Measurements from ENCODE around the gene SMAP2. TPM values are rescaled to one million over a fixed set of nuclear protein-coding genes. Genes with fewer than 3 reads are reported as not detected.

Gene SMAP2
- total RNA-seq, 1 experiment from 2014 or later: 8.2 TPM

GRCh38 chr1:40382108-40382460 is 8.6 kb downstream of the SMAP2 start:
- H2BK5ac ChIP-seq (ENCODE audit: insufficient read length, low read length): no peak overlapping the region
- no CpG with 5 or more reads among the region's 3 CpGs for WGBS (ENCODE audit: extremely low coverage, insufficient read length, low lambda C conversion rate)
- H3K27ac ChIP-seq (ENCODE audit: insufficient read length, low read depth, low read length): no peak overlapping the region
- H3K27me3 ChIP-seq (ENCODE audit: insufficient read depth, low read length): no peaks in the 10 kb centered on the region
- H3K4me3 Mint-ChIP-seq: no peak overlapping the region
- H3K4me1 Mint-ChIP-seq: peaks cover 7 to 9% of the 10 kb centered on the region in 2 experiments
- H4K8ac ChIP-seq (replicated peaks; ENCODE audit: insufficient read length, low read depth, low read length): no peak overlapping the region
- H2AK5ac ChIP-seq (ENCODE audit: insufficient read length, low read length): no peak overlapping the region
- no peak overlapping the region for H3K4ac ChIP-seq (ENCODE audit: low read depth, low read length)
- no peaks in the 10 kb centered on the region for H3K9me3 ChIP-seq (ENCODE audit: control insufficient read depth, low read depth, low read length)
- H3K56ac ChIP-seq (ENCODE audit: insufficient read length, low read depth, low read length): no peak overlapping the region
- H2AFZ ChIP-seq (ENCODE audit: low read length): no peak overlapping the region
- no peaks in the 10 kb centered on the region for H3K79me2 ChIP-seq (ENCODE audit: insufficient read depth, low read length)
- no peak overlapping the region for H2BK20ac ChIP-seq (ENCODE audit: low read depth, low read length, poor library complexity, severe bottlenecking)
- H3K23me2 ChIP-seq (ENCODE audit: insufficient read length, low read depth, low read length, poor library complexity, severe bottlenecking): no peaks in the 10 kb centered on the region
- H3T11ph ChIP-seq (ENCODE audit: low read length): no peak overlapping the region
- no peak overlapping the region for H3K9ac ChIP-seq (ENCODE audit: extremely low read depth, insufficient read length, low read length)
- H3K4me1 ChIP-seq (ENCODE audit: insufficient read depth, low read length): no peaks in the 10 kb centered on the region
- H2BK15ac ChIP-seq (ENCODE audit: low read depth, low read length): no peak overlapping the region
- H3K27ac Mint-ChIP-seq: no peak overlapping the region
- H3K79me1 ChIP-seq (ENCODE audit: insufficient read depth, low read depth, low read length, poor library complexity, severe bottlenecking): no peaks in the 10 kb centered on the region
- no peak overlapping the region for H4K91ac ChIP-seq (ENCODE audit: insufficient read length, low read depth, low read length)
- no peaks in the 10 kb centered on the region for H3K9me3 Mint-ChIP-seq
- DNase-seq: no peak
- no peak overlapping the region for H3K23ac ChIP-seq (ENCODE audit: insufficient read length, low read depth, low read length)
- TF ChIP-seq CTCF (conservative IDR thresholded peaks at IDR 0.05): no peak
- H2BK120ac ChIP-seq (ENCODE audit: low read depth, low read length, poor library complexity, severe bottlenecking): no peak overlapping the region
- H2BK12ac ChIP-seq (ENCODE audit: insufficient read length, low read depth, low read length): no peak overlapping the region
- no peaks in the 10 kb centered on the region for H4K20me1 ChIP-seq (ENCODE audit: control insufficient read depth, insufficient read depth, insufficient read length)
- H3K4me2 ChIP-seq (ENCODE audit: insufficient read depth, insufficient read length, low read length): no peak overlapping the region
- no peaks in the 10 kb centered on the region; a peak in 1 of 7 replicates for H3K36me3 Mint-ChIP-seq (ENCODE audit: insufficient read depth in 1 of 3, low read depth in 3 of 3)
- no peak overlapping the region for H3K18ac ChIP-seq (ENCODE audit: insufficient read length, low read depth, low read length)
- no peaks in the 10 kb centered on the region for H3K27me3 Mint-ChIP-seq (ENCODE audit: low read depth)
- no peak overlapping the region for H3K14ac ChIP-seq (ENCODE audit: insufficient read depth, low read length)
- H4K5ac ChIP-seq (ENCODE audit: insufficient read length, low read depth, low read length): no peak overlapping the region

Data from H9 (cell line).